ENCODE measurements around the gene ANKRD9. TPM values are rescaled to one million over a fixed set of nuclear protein-coding genes. Genes with fewer than 3 reads are reported as not detected.
A peak's percentile ranks its signal among the peaks of the same experiment; 100 is the strongest.

ANKRD9 gene
- total and polyA plus RNA-seq, 2 donors (not counting 1 experiment from before 2014, with no cell fraction given): 2.7 to 22.0 TPM

GRCh38 chr14:102548616-102549240 is 39.2 kb upstream of the ANKRD9 start:
- Histone ChIP-seq H2AFZ (ENCODE audit: low read length) (no peak overlapping the region), H3K36me3 (ENCODE audit: control insufficient read depth, insufficient read depth, low read length) (no peaks in the 10 kb centered on the region), H3K4me3 (replicated peaks in 1 of 4; ENCODE audit: control extremely low read depth in 1 of 4, insufficient read depth in 1 of 4, low read depth in 3 of 4, low read length in 4 of 4) (no peak overlapping the region), H3K27me3 (ENCODE audit: control insufficient read depth, insufficient read depth, low read length) (peaks cover 5% of the 10 kb centered on the region), H3K4me1 (ENCODE audit: control insufficient read depth, extremely low read depth, insufficient read depth, low read length) (no peaks in the 10 kb centered on the region), H3K79me2 (ENCODE audit: control insufficient read depth, insufficient read depth, low read length) (no peaks in the 10 kb centered on the region), H4K20me1 (ENCODE audit: control insufficient read depth, extremely low read depth, insufficient read depth, low read length) (no peaks in the 10 kb centered on the region), H3K4me2 (ENCODE audit: extremely low read depth, insufficient read depth, low read length) (no peak overlapping the region), H3K9ac (ENCODE audit: insufficient read depth, low read length) (no peak overlapping the region), H3K27ac (ENCODE audit: insufficient read depth, low read length) (no peak overlapping the region), H3K9me3 (ENCODE audit: control insufficient read depth, insufficient read depth, low read depth, low read length) (no peaks in the 10 kb centered on the region)
- no peak for TF ChIP-seq EZH2 (IDR thresholded peaks at IDR 0.05; ENCODE audit: low read length, missing control alignments)
- TF ChIP-seq CTCF (conservative IDR thresholded peaks at IDR 0.05 in 1 of 2, IDR thresholded peaks at IDR 0.05 in 1 of 2; ENCODE audit: low read depth in 1 of 2, low read length in 2 of 2): no peak
- DNase-seq (ENCODE audit: low read depth in 2 of 2): no peak

GRCh38 chr14:102545461-102546265 is 36.1 kb upstream of the ANKRD9 start:
- Histone ChIP-seq H4K20me1 (ENCODE audit: control insufficient read depth, extremely low read depth, insufficient read depth, low read length) (no peaks in the 10 kb centered on the region), H3K9me3 (ENCODE audit: control insufficient read depth, insufficient read depth, low read depth, low read length) (no peaks in the 10 kb centered on the region), H3K4me1 (ENCODE audit: control insufficient read depth, extremely low read depth, insufficient read depth, low read length) (no peaks in the 10 kb centered on the region), H3K27me3 (ENCODE audit: control insufficient read depth, insufficient read depth, low read length) (peaks cover 5% of the 10 kb centered on the region), H3K27ac (ENCODE audit: insufficient read depth, low read length) (no peak overlapping the region), H3K9ac (ENCODE audit: insufficient read depth, low read length) (no peak overlapping the region), H3K36me3 (ENCODE audit: control insufficient read depth, insufficient read depth, low read length) (no peaks in the 10 kb centered on the region), H2AFZ (ENCODE audit: low read length) (peak overlapping the region; percentile 27), H3K79me2 (ENCODE audit: control insufficient read depth, insufficient read depth, low read length) (no peaks in the 10 kb centered on the region), H3K4me2 (ENCODE audit: extremely low read depth, insufficient read depth, low read length) (no peak overlapping the region), H3K4me3 (replicated peaks in 1 of 4; ENCODE audit: control extremely low read depth in 1 of 4, insufficient read depth in 1 of 4, low read depth in 3 of 4, low read length in 4 of 4) (peak overlapping the region in 1 of 4 experiments; percentile 20)
- DNase-seq (ENCODE audit: low read depth in 2 of 2): peak in 1 of 2 donors; percentile 77
- TF ChIP-seq CTCF (conservative IDR thresholded peaks at IDR 0.05 in 1 of 2, IDR thresholded peaks at IDR 0.05 in 1 of 2; ENCODE audit: low read depth in 1 of 2, low read length in 2 of 2) (no peak), EZH2 (IDR thresholded peaks at IDR 0.05; ENCODE audit: low read length, missing control alignments) (no peak)

- DNase-seq (ENCODE audit: low read depth in 2 of 2): no peak
Measured at GRCh38 chr14:102544747-102545460, 35.3 kb upstream of the ANKRD9 start.

More at GRCh38 chr14:102544747-102545460, 35.3 kb upstream of the ANKRD9 start:
- H3K4me1 ChIP-seq (ENCODE audit: control insufficient read depth, extremely low read depth, insufficient read depth, low read length): no peaks in the 10 kb centered on the region
- no peaks in the 10 kb centered on the region for H3K36me3 ChIP-seq (ENCODE audit: control insufficient read depth, insufficient read depth, low read length)
- no peak overlapping the region for H3K9ac ChIP-seq (ENCODE audit: insufficient read depth, low read length)
- H4K20me1 ChIP-seq (ENCODE audit: control insufficient read depth, extremely low read depth, insufficient read depth, low read length): no peaks in the 10 kb centered on the region
- H3K4me2 ChIP-seq (ENCODE audit: extremely low read depth, insufficient read depth, low read length): no peak overlapping the region
- no peak overlapping the region for H3K4me3 ChIP-seq (replicated peaks in 1 of 4; ENCODE audit: control extremely low read depth in 1 of 4, insufficient read depth in 1 of 4, low read depth in 3 of 4, low read length in 4 of 4)
- TF ChIP-seq CTCF (conservative IDR thresholded peaks at IDR 0.05 in 1 of 2, IDR thresholded peaks at IDR 0.05 in 1 of 2; ENCODE audit: low read depth in 1 of 2, low read length in 2 of 2) (no peak), EZH2 (IDR thresholded peaks at IDR 0.05; ENCODE audit: low read length, missing control alignments) (no peak)
- no peak overlapping the region for H3K27ac ChIP-seq (ENCODE audit: insufficient read depth, low read length)
- H3K9me3 ChIP-seq (ENCODE audit: control insufficient read depth, insufficient read depth, low read depth, low read length): no peaks in the 10 kb centered on the region
- peaks cover 5% of the 10 kb centered on the region for H3K27me3 ChIP-seq (ENCODE audit: control insufficient read depth, insufficient read depth, low read length)
- H2AFZ ChIP-seq (ENCODE audit: low read length): no peak overlapping the region
- H3K79me2 ChIP-seq (ENCODE audit: control insufficient read depth, insufficient read depth, low read length): no peaks in the 10 kb centered on the region

Measured in fibroblast of lung (primary cell).